ENCODE measurements around the gene ALOX15B.

ALOX15B gene

DNA sequence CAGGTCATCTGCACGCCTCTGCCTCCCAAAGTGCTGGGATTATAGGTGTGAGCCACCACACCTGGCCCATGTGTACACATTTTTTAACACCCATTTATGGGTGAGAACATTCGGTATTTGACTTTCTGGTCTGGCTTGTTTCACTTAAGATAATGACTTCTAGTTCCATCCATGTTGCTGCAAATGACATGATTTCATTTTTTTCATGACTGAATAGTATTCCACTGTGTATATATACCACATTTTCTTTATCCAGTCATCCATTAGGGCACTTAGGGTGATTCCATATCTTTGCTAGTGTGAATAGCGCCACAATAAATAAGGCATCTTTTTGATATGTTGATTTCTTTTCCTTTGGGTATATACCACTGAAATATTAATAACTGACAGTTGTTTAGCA, 43.0 kb downstream of the ALOX15B start:
- DNase-seq, result no peak

DNA sequence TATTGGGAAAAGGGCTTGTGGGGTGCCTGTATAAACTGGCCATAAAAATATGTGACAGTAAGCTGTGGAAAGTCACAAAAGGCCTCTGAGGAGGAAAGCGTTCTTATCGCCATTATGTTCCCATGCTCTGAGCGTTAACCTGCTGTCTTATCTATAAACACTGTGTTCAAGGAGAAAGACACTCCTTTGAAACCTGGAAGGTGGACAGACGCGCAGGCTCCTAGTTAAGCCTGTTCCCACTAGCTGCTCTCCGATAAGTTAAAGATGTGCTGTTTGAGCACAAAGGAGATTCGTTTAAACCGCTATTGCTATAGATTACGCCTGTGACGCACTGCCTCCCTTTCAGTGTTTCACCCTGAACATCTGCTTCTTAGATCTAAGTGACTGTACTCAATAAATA, 43.4 kb downstream of the ALOX15B start:
- no peak for DNase-seq

DNA sequence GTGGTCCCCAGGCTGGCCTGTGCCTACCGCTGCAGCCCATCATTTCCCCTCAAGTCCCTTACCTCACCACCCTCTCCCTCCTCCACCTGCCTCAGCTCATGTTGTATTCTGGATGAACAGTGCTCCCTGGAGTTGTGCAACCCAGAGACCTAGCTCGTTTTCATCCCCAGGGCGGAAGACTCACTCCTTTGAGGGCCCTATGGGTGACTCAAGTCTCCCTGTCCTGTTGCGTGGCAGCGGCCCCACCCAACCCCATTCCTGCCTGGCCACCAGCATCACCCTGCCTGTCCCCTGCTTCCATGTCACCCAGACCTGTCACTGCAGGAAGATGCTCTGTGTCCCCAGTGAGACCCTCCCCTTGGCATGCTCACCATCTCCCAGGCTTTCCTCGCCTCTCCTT, 45.4 kb downstream of the ALOX15B start:
- DNase-seq, result no peak

DNA sequence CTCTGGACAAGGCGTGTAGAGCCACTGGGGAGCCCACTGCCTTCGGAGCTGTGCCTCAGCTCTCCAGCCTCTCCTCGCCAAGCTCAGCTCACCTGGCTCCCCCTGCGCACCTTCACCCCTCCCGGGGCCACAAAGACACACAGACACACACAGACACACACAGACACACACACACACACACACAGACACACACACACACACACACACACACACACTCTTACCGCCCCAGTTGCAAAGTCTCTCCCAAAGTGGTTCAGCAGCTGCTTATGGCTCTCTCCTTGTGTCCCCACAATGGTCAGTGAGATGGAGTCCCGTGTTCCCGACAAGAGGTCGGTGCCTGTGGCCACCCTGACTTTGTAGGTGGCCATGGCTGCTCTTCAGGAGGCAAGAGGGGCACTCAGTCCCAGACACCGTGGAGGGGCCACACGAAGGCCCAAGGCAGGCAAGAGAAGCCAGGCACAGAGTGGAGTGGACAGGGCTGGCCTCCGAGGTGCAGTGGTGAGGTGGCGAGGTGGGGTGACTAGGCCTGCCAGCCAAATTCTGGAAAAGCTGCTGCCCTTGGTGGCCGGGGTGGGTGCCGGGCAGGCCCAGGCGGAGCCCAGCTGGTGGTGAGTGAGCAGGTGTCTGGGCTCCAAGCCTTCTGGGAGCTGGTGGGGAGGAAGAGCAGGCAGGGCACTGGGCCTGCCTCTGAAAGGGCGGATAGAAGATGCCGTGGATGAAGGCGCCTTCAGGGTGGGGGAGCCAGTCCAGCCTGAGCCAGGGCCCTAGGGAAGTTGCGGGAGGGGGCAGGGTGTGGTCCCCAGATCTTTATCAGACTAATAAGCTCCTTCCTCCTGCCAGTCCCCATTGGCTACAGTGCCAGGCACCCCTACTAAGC, 48.5 kb downstream of the ALOX15B start, which contains the start of gene ALOX12B:
ALOX12B (minus strand) TSS at position 642 of the 877 bp plus-strand sequence; CDS start at position 368, 274 bp downstream.
- DNase-seq, result no peak

DNA sequence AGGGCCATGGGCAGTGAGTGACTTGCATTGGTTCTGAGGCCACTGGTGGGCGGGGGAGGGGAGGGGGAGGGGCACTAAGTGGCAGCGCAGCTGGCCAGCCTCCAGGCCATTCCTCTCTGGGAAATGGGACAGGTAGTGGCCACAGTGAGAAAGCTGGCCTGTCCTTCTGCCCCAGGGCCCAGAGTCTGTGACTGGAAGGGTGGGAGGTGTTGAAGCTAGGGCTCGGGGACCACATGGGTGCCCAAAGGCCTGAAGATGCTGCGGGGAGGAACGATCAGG, 49.0 kb downstream of the ALOX15B start:
- no peak for DNase-seq

DNA sequence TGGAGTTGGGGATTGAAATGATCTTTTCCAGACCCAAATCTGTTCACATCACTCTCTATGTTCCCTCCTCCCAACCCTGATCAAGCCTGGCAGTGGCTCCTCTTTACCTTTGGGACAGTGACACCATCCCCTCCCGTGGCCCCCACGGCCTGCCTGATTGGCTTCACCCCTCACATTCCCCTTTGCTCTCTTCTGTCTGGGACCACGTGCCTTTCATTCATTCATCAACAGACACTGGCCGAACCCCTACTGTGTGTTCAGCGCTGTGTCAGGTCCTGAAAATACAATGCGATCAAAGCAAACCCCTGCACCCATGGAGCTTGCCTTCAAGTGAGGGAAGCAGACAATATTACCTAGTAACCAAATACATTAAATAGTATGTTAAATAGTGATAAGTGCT, 50.9 kb downstream of the ALOX15B start:
- no peak for DNase-seq

DNA sequence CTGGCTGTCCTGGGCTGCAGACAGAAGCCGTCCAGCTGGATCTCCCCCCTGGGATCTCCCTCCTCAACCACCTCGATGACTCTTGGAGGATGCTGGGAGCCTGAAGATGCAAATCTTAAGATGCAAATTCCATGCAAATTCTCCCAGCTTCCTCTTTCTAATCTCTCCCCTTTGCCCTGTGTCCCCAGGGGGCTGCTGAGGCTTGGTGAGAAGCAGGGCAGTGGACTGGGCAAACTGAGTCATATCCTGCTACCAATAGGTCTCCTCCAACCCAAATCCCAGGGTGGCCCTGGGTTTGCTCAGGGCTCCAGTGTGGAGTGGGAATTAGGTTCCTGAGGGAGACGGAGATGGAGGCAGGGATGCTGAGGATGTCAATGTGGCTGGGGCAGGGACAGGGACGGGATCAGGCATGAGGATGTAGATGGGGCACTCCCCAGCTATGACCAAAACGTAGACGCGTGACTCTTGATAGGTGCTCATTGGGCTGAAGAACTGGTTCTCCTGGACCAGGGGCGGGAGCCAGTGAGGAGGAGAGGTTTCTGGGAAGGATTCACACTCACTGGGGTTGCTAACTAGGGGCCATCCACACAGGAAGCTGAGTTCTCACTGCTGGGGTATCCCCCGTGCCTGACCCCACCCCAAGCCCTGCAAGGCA, 52.3 kb downstream of the ALOX15B start:
- DNase-seq, result no peak

DNA sequence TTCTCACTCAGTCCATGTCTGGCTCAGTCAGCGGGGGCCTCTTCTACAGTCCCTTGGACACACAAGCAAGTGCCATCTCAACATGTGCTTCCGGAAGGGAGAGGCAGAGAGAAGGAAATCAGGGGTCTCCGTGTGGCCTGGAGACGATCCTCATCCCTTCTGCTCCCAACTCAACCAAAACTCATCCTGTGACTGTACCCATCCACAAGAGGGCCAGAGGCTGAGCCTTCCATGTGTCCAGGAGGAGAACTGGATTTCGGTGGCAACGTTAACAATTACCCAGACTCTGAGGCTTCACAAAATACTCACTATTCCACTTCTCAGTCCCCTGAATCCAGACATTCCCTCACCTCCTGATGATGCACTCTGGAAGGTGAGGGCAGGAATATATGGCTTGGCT, 56.5 kb downstream of the ALOX15B start:
- no peak for DNase-seq

DNA sequence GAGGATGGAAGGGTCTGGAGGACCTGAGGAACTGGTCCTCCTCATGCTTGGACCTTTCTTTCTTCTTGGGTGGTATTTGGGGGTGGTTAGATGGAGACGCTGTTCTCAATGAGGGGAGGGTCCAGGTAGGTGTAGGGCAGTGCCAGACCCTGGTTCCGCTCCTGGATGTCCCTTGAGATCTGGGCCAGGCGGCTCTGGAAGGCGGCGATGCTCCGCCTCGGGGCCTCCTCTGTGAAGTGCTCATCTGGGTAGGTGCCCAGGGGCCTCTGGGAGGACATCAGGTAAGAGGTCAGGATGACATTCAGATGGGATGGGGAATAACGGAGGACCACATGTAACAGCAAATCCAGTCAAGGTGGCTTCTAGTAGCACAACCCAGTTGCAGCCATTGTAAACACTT, 57.7 kb downstream of the ALOX15B start:
- no peak for DNase-seq
